Measurements from ENCODE around the gene THBS1. TPM values are rescaled to one million over a fixed set of nuclear protein-coding genes. Genes with fewer than 3 reads are reported as not detected.

The THBS1 gene
- total RNA-seq, 1 experiment from 2014 or later = 393 TPM

- Mint-ChIP-seq H3K27me3 (ENCODE audit: insufficient read depth, unreplicated experiment) (no peaks in the 10 kb centered on the region), H3K27ac (ENCODE audit: low read depth, unreplicated experiment) (peak overlapping the region; percentile 81), H3K36me3 (ENCODE audit: insufficient read depth, unreplicated experiment) (peaks cover 70% of the 10 kb centered on the region), H3K4me3 (ENCODE audit: unreplicated experiment) (no peak overlapping the region), H3K9me3 (ENCODE audit: unreplicated experiment) (no peaks in the 10 kb centered on the region), H3K4me1 (ENCODE audit: insufficient read depth, unreplicated experiment) (peaks cover 17% of the 10 kb centered on the region)
- CTCF ChIA-PET = interaction anchor here (0.8 to 1.2 kb wide), 4 partner anchors 14 to 161 kb away, joined by 3 to 5 read pairs (median 4); no protein-coding TSS in a partner anchor
- BruUV-seq (replicated peaks) = no TSS peak
- POLR2A ChIA-PET = interaction anchor here (0.6 to 1.2 kb wide), 2 partner anchors 177 to 419 kb away, joined by 3 to 4 read pairs; no protein-coding TSS in a partner anchor
- no peak for TF ChIP-seq CTCF (IDR thresholded peaks at IDR 0.05; ENCODE audit: unreplicated experiment)
- no peak for DNase-seq (ENCODE audit: unreplicated experiment)
- intact Hi-C loops (cut with micrococcal nuclease) = no loop called here
These were observed 15.6 kb downstream of the THBS1 start for GRCh38 chr15:39596358-39597051.

GRCh38 chr15:39597336-39597735 is 16.5 kb downstream of the THBS1 start:
- H3K27ac Mint-ChIP-seq (ENCODE audit: low read depth, unreplicated experiment) = no peak overlapping the region
- no peaks in the 10 kb centered on the region for H3K27me3 Mint-ChIP-seq (ENCODE audit: insufficient read depth, unreplicated experiment)
- no peaks in the 10 kb centered on the region for H3K9me3 Mint-ChIP-seq (ENCODE audit: unreplicated experiment)
- POLR2A ChIA-PET = interaction anchor here (1.5 kb wide), 1 partner anchor 21 kb away, joined by 3 read pairs; no protein-coding TSS in a partner anchor
- H3K36me3 Mint-ChIP-seq (ENCODE audit: insufficient read depth, unreplicated experiment) = peaks cover 61% of the 10 kb centered on the region
- no TSS peak for BruUV-seq (replicated peaks)
- peaks cover 17% of the 10 kb centered on the region for H3K4me1 Mint-ChIP-seq (ENCODE audit: insufficient read depth, unreplicated experiment)
- no peak for DNase-seq (ENCODE audit: unreplicated experiment)
- intact Hi-C loops (cut with micrococcal nuclease) = no loop called here
- no peak for TF ChIP-seq CTCF (IDR thresholded peaks at IDR 0.05; ENCODE audit: unreplicated experiment)
- no peak overlapping the region for H3K4me3 Mint-ChIP-seq (ENCODE audit: unreplicated experiment)
- CTCF ChIA-PET = interaction anchor here (1.5 to 2.9 kb wide), 2 partner anchors 89 to 160 kb away, joined by 3 to 8 read pairs; no protein-coding TSS in a partner anchor

GRCh38 chr15:39597751-39598185 is 16.9 kb downstream of the THBS1 start:
- no peak for TF ChIP-seq CTCF (IDR thresholded peaks at IDR 0.05; ENCODE audit: unreplicated experiment)
- intact Hi-C loops (cut with micrococcal nuclease) = no loop called here
- no peak overlapping the region for H3K4me3 Mint-ChIP-seq (ENCODE audit: unreplicated experiment)
- ChIA-PET CTCF (interaction anchor here (1.3 to 2.9 kb wide), 3 partner anchors 16 to 159 kb away, joined by 3 to 8 read pairs (median 4); no protein-coding TSS in a partner anchor), POLR2A (interaction anchor here (1.0 to 2.9 kb wide), 5 partner anchors 10 to 31 kb away, joined by 3 to 14 read pairs (median 3); no protein-coding TSS in a partner anchor)
- H3K27me3 Mint-ChIP-seq (ENCODE audit: insufficient read depth, unreplicated experiment) = no peaks in the 10 kb centered on the region
- peaks cover 57% of the 10 kb centered on the region for H3K36me3 Mint-ChIP-seq (ENCODE audit: insufficient read depth, unreplicated experiment)
- no peak for DNase-seq (ENCODE audit: unreplicated experiment)
- H3K27ac Mint-ChIP-seq (ENCODE audit: low read depth, unreplicated experiment) = no peak overlapping the region
- no TSS peak for BruUV-seq (replicated peaks)
- H3K4me1 Mint-ChIP-seq (ENCODE audit: insufficient read depth, unreplicated experiment) = peaks cover 17% of the 10 kb centered on the region
- no peaks in the 10 kb centered on the region for H3K9me3 Mint-ChIP-seq (ENCODE audit: unreplicated experiment)

DNA sequence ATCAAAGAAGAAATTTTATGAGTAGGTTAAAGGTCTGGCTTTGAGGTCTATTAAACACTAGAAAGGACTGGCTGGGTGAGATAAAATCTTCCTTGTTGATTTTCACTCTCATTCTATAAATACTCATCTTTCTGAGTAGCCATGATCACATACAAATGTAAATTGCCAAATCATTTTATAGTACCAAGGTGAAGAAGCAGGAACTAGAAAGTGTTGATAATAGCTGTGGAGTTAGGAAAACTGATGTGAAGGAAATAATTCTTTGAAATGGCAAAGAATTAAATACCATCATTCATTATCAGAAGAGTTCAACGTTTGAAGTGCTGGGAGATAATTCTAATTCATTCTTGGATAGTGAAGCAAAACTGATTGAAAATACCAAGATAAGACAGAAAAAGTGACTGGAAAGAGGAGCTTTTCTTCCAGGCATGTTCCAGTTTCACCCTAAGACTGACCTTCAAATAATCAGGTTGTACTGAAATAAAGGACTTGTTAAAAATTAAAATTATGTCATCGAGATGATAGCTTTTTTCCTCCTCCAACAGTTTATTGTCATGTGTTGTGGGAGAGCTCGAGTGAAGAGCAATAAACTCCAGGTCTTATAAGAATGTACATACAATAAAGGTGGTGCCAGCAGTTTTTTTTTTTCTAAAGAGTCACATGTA is 17.4 kb downstream of the THBS1 start:
- H3K27me3 Mint-ChIP-seq (ENCODE audit: insufficient read depth, unreplicated experiment) = no peaks in the 10 kb centered on the region
- TF ChIP-seq CTCF (IDR thresholded peaks at IDR 0.05; ENCODE audit: unreplicated experiment) = no peak
- H3K9me3 Mint-ChIP-seq (ENCODE audit: unreplicated experiment) = no peaks in the 10 kb centered on the region
- no peak overlapping the region for H3K4me3 Mint-ChIP-seq (ENCODE audit: unreplicated experiment)
- H3K36me3 Mint-ChIP-seq (ENCODE audit: insufficient read depth, unreplicated experiment) = peaks cover 52% of the 10 kb centered on the region
- intact Hi-C loops (cut with micrococcal nuclease) = no loop called here
- POLR2A ChIA-PET = interaction anchor here (0.6 to 2.9 kb wide), 11 partner anchors 9 to 426 kb away, joined by 3 to 14 read pairs (median 3); partner anchors contain the start of gene THBS1
- H3K4me1 Mint-ChIP-seq (ENCODE audit: insufficient read depth, unreplicated experiment) = peaks cover 17% of the 10 kb centered on the region
- H3K27ac Mint-ChIP-seq (ENCODE audit: low read depth, unreplicated experiment) = no peak overlapping the region
- DNase-seq (ENCODE audit: unreplicated experiment) = no peak
- no TSS peak for BruUV-seq (replicated peaks)
- CTCF ChIA-PET = interaction anchor here (0.6 to 2.9 kb wide), 8 partner anchors 16 to 898 kb away, joined by 3 to 8 read pairs (median 3); no protein-coding TSS in a partner anchor

All from MCF 10A (cell line).